Measurements from ENCODE around the gene WDR5. TPM values are rescaled to one million over a fixed set of nuclear protein-coding genes. Genes with fewer than 3 reads are reported as not detected.

The WDR5 gene
- total RNA-seq, 1 experiment from 2014 or later, result 62.5 TPM

DNA sequence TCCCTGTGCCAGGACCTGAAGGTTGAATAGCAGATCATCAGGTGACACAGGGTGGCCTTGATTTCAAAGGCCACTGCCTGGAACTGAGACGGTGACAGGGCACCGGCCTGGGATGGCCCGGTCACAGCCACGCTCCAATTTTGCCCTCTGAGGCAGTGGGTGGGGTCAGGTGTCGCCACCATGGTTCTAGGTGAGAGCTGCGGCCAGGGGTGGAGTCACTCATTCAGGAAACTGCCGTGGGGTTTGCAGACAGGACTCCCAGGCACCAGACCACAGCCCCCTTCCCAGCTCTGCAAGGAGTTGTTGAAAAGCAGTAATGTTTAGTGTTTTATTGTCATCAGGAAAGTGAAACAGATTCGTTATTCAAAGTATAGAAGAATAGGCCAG is 45.8 kb downstream of the WDR5 start (continued):
- TF ChIP-seq FOXK1 (CRISPR knock-in tag; IDR thresholded peaks at IDR 0.05), result no peak
- TF ChIP-seq, protein P1, sequence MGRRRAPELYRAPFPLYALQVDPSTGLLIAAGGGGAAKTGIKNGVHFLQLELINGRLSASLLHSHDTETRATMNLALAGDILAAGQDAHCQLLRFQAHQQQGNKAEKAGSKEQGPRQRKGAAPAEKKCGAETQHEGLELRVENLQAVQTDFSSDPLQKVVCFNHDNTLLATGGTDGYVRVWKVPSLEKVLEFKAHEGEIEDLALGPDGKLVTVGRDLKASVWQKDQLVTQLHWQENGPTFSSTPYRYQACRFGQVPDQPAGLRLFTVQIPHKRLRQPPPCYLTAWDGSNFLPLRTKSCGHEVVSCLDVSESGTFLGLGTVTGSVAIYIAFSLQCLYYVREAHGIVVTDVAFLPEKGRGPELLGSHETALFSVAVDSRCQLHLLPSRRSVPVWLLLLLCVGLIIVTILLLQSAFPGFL (CRISPR knock-in tag; IDR thresholded peaks at IDR 0.05; ENCODE audit: borderline replicate concordance), result no peak
- no peak for TF ChIP-seq TEAD1 (CRISPR knock-in tag; IDR thresholded peaks at IDR 0.05)
- TF ChIP-seq TCF7 (CRISPR knock-in tag; IDR thresholded peaks at IDR 0.05; ENCODE audit: low read depth), result no peak
- no peak for TF ChIP-seq EMX1 (CRISPR knock-in tag; IDR thresholded peaks at IDR 0.05)

DNA sequence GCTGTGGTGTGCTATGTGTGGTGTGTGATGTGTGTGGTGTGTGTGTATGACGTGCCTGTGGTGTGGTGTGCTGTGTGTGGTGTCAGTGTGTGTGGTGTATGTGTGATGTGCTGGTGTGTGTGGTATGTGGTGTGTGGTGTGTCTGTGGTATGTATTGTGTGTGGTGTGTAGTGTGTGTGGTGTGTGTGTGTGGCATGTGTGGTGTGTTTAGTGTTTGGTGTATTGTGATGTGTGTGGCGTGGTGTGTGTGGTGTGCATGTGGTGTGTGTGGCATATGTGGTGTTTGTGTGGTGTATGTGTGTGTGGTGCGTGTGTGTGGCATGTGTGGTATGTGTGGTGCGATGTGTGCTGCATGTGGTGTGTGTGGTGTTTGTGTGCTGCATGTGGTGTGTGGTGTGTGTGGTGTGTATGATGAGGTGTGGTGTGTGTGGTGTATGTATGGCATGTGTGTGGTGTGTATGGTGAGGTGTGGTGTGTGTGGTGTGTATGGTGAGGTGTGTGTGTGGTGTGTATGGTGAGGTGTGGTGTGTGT is 46.7 kb downstream of the WDR5 start:
- Mint-ChIP-seq H3K27ac (peak overlapping the region; percentile 72; the same call in 1 of the 2 replicates), H3K27me3 (ENCODE audit: low read depth) (no peaks in the 10 kb centered on the region), H3K36me3 (peaks cover 6% of the 10 kb centered on the region), H3K4me1 (no peaks in the 10 kb centered on the region), H3K4me3 (no peak overlapping the region), H3K9me3 (peaks cover 10% of the 10 kb centered on the region)
- DNase-seq (ENCODE audit: low spot score), result no peak
- ChIA-PET POLR2A (no interaction called here), CTCF (no interaction called here)
- no peak for ATAC-seq
- TF ChIP-seq, protein P2, sequence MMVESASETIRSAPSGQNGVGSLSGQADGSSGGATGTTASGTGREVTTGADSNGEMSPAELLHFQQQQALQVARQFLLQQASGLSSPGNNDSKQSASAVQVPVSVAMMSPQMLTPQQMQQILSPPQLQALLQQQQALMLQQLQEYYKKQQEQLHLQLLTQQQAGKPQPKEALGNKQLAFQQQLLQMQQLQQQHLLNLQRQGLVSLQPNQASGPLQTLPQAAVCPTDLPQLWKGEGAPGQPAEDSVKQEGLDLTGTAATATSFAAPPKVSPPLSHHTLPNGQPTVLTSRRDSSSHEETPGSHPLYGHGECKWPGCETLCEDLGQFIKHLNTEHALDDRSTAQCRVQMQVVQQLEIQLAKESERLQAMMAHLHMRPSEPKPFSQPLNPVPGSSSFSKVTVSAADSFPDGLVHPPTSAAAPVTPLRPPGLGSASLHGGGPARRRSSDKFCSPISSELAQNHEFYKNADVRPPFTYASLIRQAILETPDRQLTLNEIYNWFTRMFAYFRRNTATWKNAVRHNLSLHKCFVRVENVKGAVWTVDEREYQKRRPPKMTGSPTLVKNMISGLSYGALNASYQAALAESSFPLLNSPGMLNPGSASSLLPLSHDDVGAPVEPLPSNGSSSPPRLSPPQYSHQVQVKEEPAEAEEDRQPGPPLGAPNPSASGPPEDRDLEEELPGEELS (CRISPR knock-in tag; IDR thresholded peaks at IDR 0.05), result no peak
- TF ChIP-seq CBFB (CRISPR knock-in tag; IDR thresholded peaks at IDR 0.05; ENCODE audit: low read depth) (no peak), SOX15 (CRISPR knock-in tag; IDR thresholded peaks at IDR 0.05) (no peak), GABPB1 (CRISPR knock-in tag; IDR thresholded peaks at IDR 0.05) (no peak), ESRRA (CRISPR knock-in tag; IDR thresholded peaks at IDR 0.05; ENCODE audit: borderline replicate concordance) (no peak), NFATC4 (CRISPR knock-in tag; IDR thresholded peaks at IDR 0.05) (no peak), JAZF1 (CRISPR knock-in tag; IDR thresholded peaks at IDR 0.05) (no peak), CREM (CRISPR knock-in tag; IDR thresholded peaks at IDR 0.05) (no peak), NFYB (CRISPR knock-in tag; conservative IDR thresholded peaks at IDR 0.05; ENCODE audit: low read depth) (no peak), ZNF396 (CRISPR knock-in tag; IDR thresholded peaks at IDR 0.05; ENCODE audit: borderline replicate concordance) (no peak), SMAD3 (CRISPR knock-in tag; IDR thresholded peaks at IDR 0.05; ENCODE audit: borderline replicate concordance) (no peak), SP1 (CRISPR knock-in tag; conservative IDR thresholded peaks at IDR 0.05) (no peak), IRF2 (CRISPR knock-in tag; IDR thresholded peaks at IDR 0.05; ENCODE audit: borderline replicate concordance, low read depth) (no peak)
- TF ChIP-seq, protein P3, sequence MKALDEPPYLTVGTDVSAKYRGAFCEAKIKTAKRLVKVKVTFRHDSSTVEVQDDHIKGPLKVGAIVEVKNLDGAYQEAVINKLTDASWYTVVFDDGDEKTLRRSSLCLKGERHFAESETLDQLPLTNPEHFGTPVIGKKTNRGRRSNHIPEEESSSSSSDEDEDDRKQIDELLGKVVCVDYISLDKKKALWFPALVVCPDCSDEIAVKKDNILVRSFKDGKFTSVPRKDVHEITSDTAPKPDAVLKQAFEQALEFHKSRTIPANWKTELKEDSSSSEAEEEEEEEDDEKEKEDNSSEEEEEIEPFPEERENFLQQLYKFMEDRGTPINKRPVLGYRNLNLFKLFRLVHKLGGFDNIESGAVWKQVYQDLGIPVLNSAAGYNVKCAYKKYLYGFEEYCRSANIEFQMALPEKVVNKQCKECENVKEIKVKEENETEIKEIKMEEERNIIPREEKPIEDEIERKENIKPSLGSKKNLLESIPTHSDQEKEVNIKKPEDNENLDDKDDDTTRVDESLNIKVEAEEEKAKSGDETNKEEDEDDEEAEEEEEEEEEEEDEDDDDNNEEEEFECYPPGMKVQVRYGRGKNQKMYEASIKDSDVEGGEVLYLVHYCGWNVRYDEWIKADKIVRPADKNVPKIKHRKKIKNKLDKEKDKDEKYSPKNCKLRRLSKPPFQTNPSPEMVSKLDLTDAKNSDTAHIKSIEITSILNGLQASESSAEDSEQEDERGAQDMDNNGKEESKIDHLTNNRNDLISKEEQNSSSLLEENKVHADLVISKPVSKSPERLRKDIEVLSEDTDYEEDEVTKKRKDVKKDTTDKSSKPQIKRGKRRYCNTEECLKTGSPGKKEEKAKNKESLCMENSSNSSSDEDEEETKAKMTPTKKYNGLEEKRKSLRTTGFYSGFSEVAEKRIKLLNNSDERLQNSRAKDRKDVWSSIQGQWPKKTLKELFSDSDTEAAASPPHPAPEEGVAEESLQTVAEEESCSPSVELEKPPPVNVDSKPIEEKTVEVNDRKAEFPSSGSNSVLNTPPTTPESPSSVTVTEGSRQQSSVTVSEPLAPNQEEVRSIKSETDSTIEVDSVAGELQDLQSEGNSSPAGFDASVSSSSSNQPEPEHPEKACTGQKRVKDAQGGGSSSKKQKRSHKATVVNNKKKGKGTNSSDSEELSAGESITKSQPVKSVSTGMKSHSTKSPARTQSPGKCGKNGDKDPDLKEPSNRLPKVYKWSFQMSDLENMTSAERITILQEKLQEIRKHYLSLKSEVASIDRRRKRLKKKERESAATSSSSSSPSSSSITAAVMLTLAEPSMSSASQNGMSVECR (CRISPR knock-in tag; IDR thresholded peaks at IDR 0.05; ENCODE audit: borderline replicate concordance), result no peak
- TF ChIP-seq, protein P4, sequence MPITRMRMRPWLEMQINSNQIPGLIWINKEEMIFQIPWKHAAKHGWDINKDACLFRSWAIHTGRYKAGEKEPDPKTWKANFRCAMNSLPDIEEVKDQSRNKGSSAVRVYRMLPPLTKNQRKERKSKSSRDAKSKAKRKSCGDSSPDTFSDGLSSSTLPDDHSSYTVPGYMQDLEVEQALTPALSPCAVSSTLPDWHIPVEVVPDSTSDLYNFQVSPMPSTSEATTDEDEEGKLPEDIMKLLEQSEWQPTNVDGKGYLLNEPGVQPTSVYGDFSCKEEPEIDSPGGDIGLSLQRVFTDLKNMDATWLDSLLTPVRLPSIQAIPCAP (CRISPR knock-in tag; IDR thresholded peaks at IDR 0.05), result no peak
- TF ChIP-seq, protein P5, sequence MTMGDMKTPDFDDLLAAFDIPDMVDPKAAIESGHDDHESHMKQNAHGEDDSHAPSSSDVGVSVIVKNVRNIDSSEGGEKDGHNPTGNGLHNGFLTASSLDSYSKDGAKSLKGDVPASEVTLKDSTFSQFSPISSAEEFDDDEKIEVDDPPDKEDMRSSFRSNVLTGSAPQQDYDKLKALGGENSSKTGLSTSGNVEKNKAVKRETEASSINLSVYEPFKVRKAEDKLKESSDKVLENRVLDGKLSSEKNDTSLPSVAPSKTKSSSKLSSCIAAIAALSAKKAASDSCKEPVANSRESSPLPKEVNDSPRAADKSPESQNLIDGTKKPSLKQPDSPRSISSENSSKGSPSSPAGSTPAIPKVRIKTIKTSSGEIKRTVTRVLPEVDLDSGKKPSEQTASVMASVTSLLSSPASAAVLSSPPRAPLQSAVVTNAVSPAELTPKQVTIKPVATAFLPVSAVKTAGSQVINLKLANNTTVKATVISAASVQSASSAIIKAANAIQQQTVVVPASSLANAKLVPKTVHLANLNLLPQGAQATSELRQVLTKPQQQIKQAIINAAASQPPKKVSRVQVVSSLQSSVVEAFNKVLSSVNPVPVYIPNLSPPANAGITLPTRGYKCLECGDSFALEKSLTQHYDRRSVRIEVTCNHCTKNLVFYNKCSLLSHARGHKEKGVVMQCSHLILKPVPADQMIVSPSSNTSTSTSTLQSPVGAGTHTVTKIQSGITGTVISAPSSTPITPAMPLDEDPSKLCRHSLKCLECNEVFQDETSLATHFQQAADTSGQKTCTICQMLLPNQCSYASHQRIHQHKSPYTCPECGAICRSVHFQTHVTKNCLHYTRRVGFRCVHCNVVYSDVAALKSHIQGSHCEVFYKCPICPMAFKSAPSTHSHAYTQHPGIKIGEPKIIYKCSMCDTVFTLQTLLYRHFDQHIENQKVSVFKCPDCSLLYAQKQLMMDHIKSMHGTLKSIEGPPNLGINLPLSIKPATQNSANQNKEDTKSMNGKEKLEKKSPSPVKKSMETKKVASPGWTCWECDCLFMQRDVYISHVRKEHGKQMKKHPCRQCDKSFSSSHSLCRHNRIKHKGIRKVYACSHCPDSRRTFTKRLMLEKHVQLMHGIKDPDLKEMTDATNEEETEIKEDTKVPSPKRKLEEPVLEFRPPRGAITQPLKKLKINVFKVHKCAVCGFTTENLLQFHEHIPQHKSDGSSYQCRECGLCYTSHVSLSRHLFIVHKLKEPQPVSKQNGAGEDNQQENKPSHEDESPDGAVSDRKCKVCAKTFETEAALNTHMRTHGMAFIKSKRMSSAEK (CRISPR knock-in tag; IDR thresholded peaks at IDR 0.05; ENCODE audit: borderline replicate concordance), result no peak
- TF ChIP-seq, protein P6, sequence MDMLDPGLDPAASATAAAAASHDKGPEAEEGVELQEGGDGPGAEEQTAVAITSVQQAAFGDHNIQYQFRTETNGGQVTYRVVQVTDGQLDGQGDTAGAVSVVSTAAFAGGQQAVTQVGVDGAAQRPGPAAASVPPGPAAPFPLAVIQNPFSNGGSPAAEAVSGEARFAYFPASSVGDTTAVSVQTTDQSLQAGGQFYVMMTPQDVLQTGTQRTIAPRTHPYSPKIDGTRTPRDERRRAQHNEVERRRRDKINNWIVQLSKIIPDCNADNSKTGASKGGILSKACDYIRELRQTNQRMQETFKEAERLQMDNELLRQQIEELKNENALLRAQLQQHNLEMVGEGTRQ (CRISPR knock-in tag; IDR thresholded peaks at IDR 0.05), result no peak
- TF ChIP-seq, protein P7, sequence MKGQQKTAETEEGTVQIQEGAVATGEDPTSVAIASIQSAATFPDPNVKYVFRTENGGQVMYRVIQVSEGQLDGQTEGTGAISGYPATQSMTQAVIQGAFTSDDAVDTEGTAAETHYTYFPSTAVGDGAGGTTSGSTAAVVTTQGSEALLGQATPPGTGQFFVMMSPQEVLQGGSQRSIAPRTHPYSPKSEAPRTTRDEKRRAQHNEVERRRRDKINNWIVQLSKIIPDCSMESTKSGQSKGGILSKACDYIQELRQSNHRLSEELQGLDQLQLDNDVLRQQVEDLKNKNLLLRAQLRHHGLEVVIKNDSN (CRISPR knock-in tag; IDR thresholded peaks at IDR 0.05), result no peak
